A549 (cell line): Measurements from ENCODE around the gene ATP8B2. TPM values are rescaled to one million over a fixed set of nuclear protein-coding genes. Genes with fewer than 3 reads are reported as not detected.
"Not testable (repeated sequence)": the region's sequence is repeated elsewhere in the genome, so short reads cannot be mapped to it uniquely, and the experiment has no call there.

Experiments used
- ATAC-seq, 2 experiments: fragments of 200-7000 bp in 1 of 2; fragments of >200 bp in 1 of 2; cut with Nextera tagmentation in 1 of 2; cut with Tn5 transposase in 1 of 2; 3 replicates each; pipeline versions ENCODE4 v1.8.0 to v1.9.1; 2018 to 2020; ENCODE audit warnings: mild to moderate bottlenecking in 1 of 2, moderate library complexity in 1 of 2
- CTCF ChIA-PET: fragments of 300-600 bp; sonication (Branson Sonifier 250); formaldehyde crosslinking; extraction: SDS; loops from one replicate; lab custom pipeline; 2021; ENCODE audit warnings: antibody characterized with exemption, inconsistent platforms; lab: Yijun Ruan, JAX
- POLR2A ChIA-PET: fragments of 350-600 bp; formaldehyde crosslinking; extraction: SDS; loops from one replicate; lab custom pipeline; 2021; ENCODE audit warnings: antibody characterized with exemption, inconsistent platforms; lab: Yijun Ruan, JAX
- DNase-seq, 2 experiments: peaks; one replicate each; pipeline versions ENCODE4 v3.0.0 to v3.0.0-alpha.2; 2011 to 2016; ENCODE audit warnings: low read depth in 1 of 2, low spot score in 1 of 2
- FAIRE-seq: peaks from 2 replicates; lab custom pipeline; 2011; peaks lifted over from hg19 to GRCh38; lab: Jason Lieb, UNC
- H3K27ac ChIP-seq, 2 experiments: fragments of >200 bp; sonication (Bioruptor Twin); formaldehyde crosslinking; 3 replicates each; pipeline ENCODE4 v1.5.1; 2016 to 2017
- H3K4me1 ChIP-seq: fragments of >200 bp; sonication (Bioruptor Twin); formaldehyde crosslinking; 3 replicates; pipeline ENCODE4 v1.6.1; 2016
- H3K4me2 ChIP-seq: fragments of >200 bp; sonication (Bioruptor Twin); formaldehyde crosslinking; 3 replicates; pipeline ENCODE4 v1.6.1; 2016
- H3K4me3 ChIP-seq: fragments of >200 bp; sonication (Bioruptor Twin); formaldehyde crosslinking; 3 replicates; pipeline ENCODE4 v1.5.1; 2016
- H3K9me3 ChIP-seq: fragments of >200 bp; sonication (Bioruptor Twin); formaldehyde crosslinking; 3 replicates; pipeline ENCODE4 v1.6.1; 2016
- BHLHE40 ChIP-seq: IDR thresholded peaks from 2 replicates; pipeline ENCODE4 v1.6.1; 2012; ENCODE audit warnings: low read depth, low read length, inconsistent platforms
- CTCF ChIP-seq: fragments of >200 bp; sonication (Bioruptor Twin); formaldehyde crosslinking; IDR thresholded peaks from 3 replicates; pipeline ENCODE4 v1.5.1; 2016
- FOXS1 ChIP-seq: fragments of 250-450 bp; sonication (Bioruptor Pico); IDR thresholded peaks from 2 replicates; pipeline ENCODE4 v1.5.0; 2020; ENCODE audit warnings: mild to moderate bottlenecking, moderate library complexity
- HDAC2 ChIP-seq: fragments of 200-600 bp; sonication (generic); IDR thresholded peaks from 2 replicates; pipeline ENCODE4 v1.6.1; 2016
- HES2 ChIP-seq: fragments of >200 bp; sonication (Bioruptor Twin); formaldehyde crosslinking; IDR thresholded peaks from 2 replicates; pipeline ENCODE4 v1.6.1; 2016
- HMGXB4 ChIP-seq: fragments of 250-450 bp; sonication (Bioruptor Pico); IDR thresholded peaks from 2 replicates; pipeline ENCODE4 v1.5.0; 2021; ENCODE audit warnings: mild to moderate bottlenecking, moderate library complexity, borderline replicate concordance
- KDM1A ChIP-seq: fragments of 200-600 bp; sonication (generic); IDR thresholded peaks from 2 replicates; pipeline ENCODE4 v1.6.1; 2016; ENCODE audit warnings: low read depth, mild to moderate bottlenecking
- MAX ChIP-seq: IDR thresholded peaks from 2 replicates; pipeline ENCODE4 v1.6.1; 2012
- REST ChIP-seq: fragments of 200-600 bp; sonication (generic); IDR thresholded peaks from 2 replicates; pipeline ENCODE4 v1.6.1; 2016; ENCODE audit warnings: antibody characterized with exemption, mild to moderate bottlenecking, moderate library complexity
- RFX5 ChIP-seq: fragments of 450-650 bp; IDR thresholded peaks from 2 replicates; pipeline ENCODE4 v1.7.1; 2014; ENCODE audit warnings: antibody characterized with exemption, mild to moderate bottlenecking, moderate library complexity
- SMC3 ChIP-seq: fragments of >200 bp; sonication (Bioruptor Twin); formaldehyde crosslinking; IDR thresholded peaks from 3 replicates; pipeline ENCODE4 v1.6.1; 2018; ENCODE audit warnings: inconsistent platforms
- TFCP2L1 ChIP-seq: fragments of 250-450 bp; sonication (Bioruptor Pico); IDR thresholded peaks from 2 replicates; pipeline ENCODE4 v1.5.0; 2021; ENCODE audit warnings: mild to moderate bottlenecking
- ZFP36 ChIP-seq: fragments of 450-650 bp; IDR thresholded peaks from 2 replicates; pipeline ENCODE4 v1.6.1; 2014; ENCODE audit warnings: borderline replicate concordance; ENCODE audit not compliant: partially characterized antibody
- ZSCAN20 ChIP-seq: fragments of 250-450 bp; sonication (Bioruptor Pico); IDR thresholded peaks from 2 replicates; pipeline ENCODE4 v1.8.0; 2022; ENCODE audit warnings: mild to moderate bottlenecking, moderate library complexity
- WGBS: methylation state at CpG from one replicate; pipeline ENCODE4 v1.1.6; 2017; ENCODE audit errors: missing lambda C conversion rate; 5-methylcytosine and 5-hydroxymethylcytosine counted together
- polyA plus RNA-seq, 4 experiments: library from polyadenylated mRNA; depleted of rRNA in 3 of 4; stranded (reverse); fragments of >200 nt; fragmentation: RNase III in 1 of 4; extraction: RNeasy Plus Mini Kit Qiagen cat#74134 plus additional on column Dnase treatment in 1 of 4; gene quantifications; 2 replicates in 3 of 4; 3 replicates in 1 of 4; pipeline ENCODE4 v1.2.3, GENCODE V29; 2011 to 2017

The ATP8B2 gene
- polyA plus RNA-seq, 2 of the 4 experiments (the other 2 are of a cell fraction): 12.7 to 17.5 TPM

GRCh38 chr1:154338875-154339274, 13.6 kb downstream of the ATP8B2 start (continued):
- TF ChIP-seq FOXS1 (CRISPR knock-in tag): no peak
- TF ChIP-seq, all 56 proteins: peak for 0

GRCh38 chr1:154341366-154341765, 16.0 kb downstream of the ATP8B2 start:
- H3K4me1 ChIP-seq, DNase-seq, H3K9me3 ChIP-seq, H3K27ac ChIP-seq, ATAC-seq, H3K4me2 ChIP-seq, FAIRE-seq, POLR2A ChIA-PET, H3K4me3 ChIP-seq: not testable (repeated sequence)
- CTCF ChIA-PET: interaction anchor here (0.6 to 22.0 kb wide), 3 partner anchors 17 to 329 kb away, joined by 3 to 268 read pairs (median 4); partner anchors contain the start of genes AQP10 and ATP8B2
- 88% methylated on average over 9 of the region's 9 CpGs for WGBS

GRCh38 chr1:154342132-154342531, 16.8 kb downstream of the ATP8B2 start:
- Histone ChIP-seq H3K4me2 (no peak overlapping the region), H3K9me3 (no peaks in the 10 kb centered on the region), H3K27ac (no peak overlapping the region), H3K4me1 (no peaks in the 10 kb centered on the region), H3K4me3 (no peak overlapping the region)
- DNase-seq (no peak), ATAC-seq (no peak), FAIRE-seq (no peak)
- 78% methylated on average over 7 of the region's 7 CpGs for WGBS
- TF ChIP-seq TFCP2L1 (CRISPR knock-in tag): no peak
- no peak for TF ChIP-seq ZFP36
- TF ChIP-seq REST: no peak
- no peak for TF ChIP-seq HDAC2
- TF ChIP-seq MAX: no peak
- TF ChIP-seq SMC3: no peak
- TF ChIP-seq ZSCAN20 (CRISPR knock-in tag): no peak
- TF ChIP-seq RFX5: no peak
- no peak for TF ChIP-seq CTCF
- no peak for TF ChIP-seq BHLHE40
- TF ChIP-seq HMGXB4 (CRISPR knock-in tag): no peak
- TF ChIP-seq HES2: no peak
- TF ChIP-seq KDM1A: no peak
- CTCF ChIA-PET: interaction anchor here (0.6 to 22.0 kb wide), 2 partner anchors 18 to 328 kb away, joined by 3 to 268 read pairs; partner anchors contain the start of genes AQP10 and ATP8B2
- POLR2A ChIA-PET: no interaction called here
